ENCODE data around the gene HSPG2.
"Not testable (repeated sequence)": the region's sequence is repeated elsewhere in the genome, so short reads cannot be mapped to it uniquely, and the experiment has no call there.

Gene HSPG2

GRCh38 chr1:21839337-21840037 lies 97.6 kb downstream of the HSPG2 start:
- no peak for DNase-seq

GRCh38 chr1:21838359-21839157 lies 98.6 kb downstream of the HSPG2 start:
- DNase-seq, result no peak

GRCh38 chr1:21837476-21837875 lies 99.6 kb downstream of the HSPG2 start:
- no peak for DNase-seq

GRCh38 chr1:21836729-21837128 lies 100.4 kb downstream of the HSPG2 start:
- DNase-seq, result no peak

- DNase-seq, result no peak
Measured at GRCh38 chr1:21836010-21836409, 101.1 kb downstream of the HSPG2 start.

- no peak for DNase-seq
Measured at GRCh38 chr1:21834666-21835065, 102.4 kb downstream of the HSPG2 start.

GRCh38 chr1:21834094-21834493 lies 103.0 kb downstream of the HSPG2 start:
- DNase-seq, result no peak

GRCh38 chr1:21833392-21833976 lies 103.6 kb downstream of the HSPG2 start:
- no peak for DNase-seq

GRCh38 chr1:21831454-21831970 lies 105.6 kb downstream of the HSPG2 start:
- DNase-seq, result no peak

- no peak for DNase-seq
Measured at GRCh38 chr1:21830792-21831453, 106.2 kb downstream of the HSPG2 start.

- no peak for DNase-seq
Measured at GRCh38 chr1:21829294-21829693, 107.8 kb downstream of the HSPG2 start.

GRCh38 chr1:21828506-21829210 lies 108.5 kb downstream of the HSPG2 start:
- DNase-seq, result no peak

- no peak for DNase-seq
Measured at GRCh38 chr1:21828075-21828474, 109.0 kb downstream of the HSPG2 start.

- DNase-seq, result no peak
Measured at GRCh38 chr1:21827141-21827679, 109.9 kb downstream of the HSPG2 start.

GRCh38 chr1:21826694-21827093 lies 110.4 kb downstream of the HSPG2 start:
- not testable (repeated sequence) for DNase-seq

GRCh38 chr1:21825393-21825792 lies 111.7 kb downstream of the HSPG2 start:
- DNase-seq, result no peak

- no peak for DNase-seq
Measured at GRCh38 chr1:21824926-21825325, 112.2 kb downstream of the HSPG2 start.

GRCh38 chr1:21823980-21824702 lies 113.0 kb downstream of the HSPG2 start:
- no peak for DNase-seq

- no peak for DNase-seq
Measured at GRCh38 chr1:21823206-21823979, 113.7 kb downstream of the HSPG2 start.

- no peak for DNase-seq
Measured at GRCh38 chr1:21822349-21822748, 114.8 kb downstream of the HSPG2 start.

Data from activated naive CD4-positive, alpha-beta T cell treated with anti-CD3 and anti-CD28 coated beads, Interleukin-2, amount 50 U/mL, for 16 hours (primary cell).